ENCODE data around the gene BET1L.

- TF ChIP-seq POLR2AphosphoS5 (IDR thresholded peaks at IDR 0.05; ENCODE audit: low read depth, low read length) (no peak), SIN3A (IDR thresholded peaks at IDR 0.05; ENCODE audit: borderline replicate concordance, insufficient read depth, low read length) (no peak)
Observed at GRCh38 chr11:207863-208180, 623 bp upstream of the BET1L start.

Data from PFSK-1 (cell line).